GM12864 (cell line): ENCODE data around the gene FBXO34.

Source experiments
- DNase-seq: peaks from one replicate; pipeline ENCODE4 v3.0.0-alpha.2; 2011; ENCODE audit warnings: low read depth
- H3K4me3 ChIP-seq: 2 replicates; pipeline ENCODE4 v1.5.1; 2011; ENCODE audit warnings: mild to moderate bottlenecking, low read depth, low read length, control low read depth
- TF ChIP-seq, protein P1 (sequence below): IDR thresholded peaks from 2 replicates; pipeline ENCODE4 v1.5.1; 2011; ENCODE audit warnings: low read depth, mild to moderate bottlenecking, moderate library complexity, low read length, control low read depth, inconsistent platforms; ENCODE audit errors: missing control alignments

The FBXO34 gene

DNA sequence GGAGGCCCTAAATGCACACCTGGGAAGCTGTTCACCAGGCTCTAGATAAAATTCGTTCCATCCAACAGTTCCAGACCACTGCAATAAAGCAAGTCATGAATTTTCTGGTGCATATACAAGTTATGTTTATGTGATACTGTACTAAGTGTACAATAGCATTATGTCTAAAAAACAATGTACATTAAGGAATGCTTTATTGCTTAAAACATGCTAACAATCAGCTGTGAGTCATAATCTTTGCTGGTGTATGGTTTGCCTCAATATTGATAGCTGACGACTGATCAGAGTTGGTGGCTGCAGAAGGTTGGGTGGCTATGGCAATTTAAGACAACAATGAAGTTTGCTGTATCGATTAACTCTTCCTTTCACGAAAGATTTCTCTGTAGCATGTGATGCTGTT lies 88.1 kb downstream of the FBXO34 start:
- TF ChIP-seq, protein P1, sequence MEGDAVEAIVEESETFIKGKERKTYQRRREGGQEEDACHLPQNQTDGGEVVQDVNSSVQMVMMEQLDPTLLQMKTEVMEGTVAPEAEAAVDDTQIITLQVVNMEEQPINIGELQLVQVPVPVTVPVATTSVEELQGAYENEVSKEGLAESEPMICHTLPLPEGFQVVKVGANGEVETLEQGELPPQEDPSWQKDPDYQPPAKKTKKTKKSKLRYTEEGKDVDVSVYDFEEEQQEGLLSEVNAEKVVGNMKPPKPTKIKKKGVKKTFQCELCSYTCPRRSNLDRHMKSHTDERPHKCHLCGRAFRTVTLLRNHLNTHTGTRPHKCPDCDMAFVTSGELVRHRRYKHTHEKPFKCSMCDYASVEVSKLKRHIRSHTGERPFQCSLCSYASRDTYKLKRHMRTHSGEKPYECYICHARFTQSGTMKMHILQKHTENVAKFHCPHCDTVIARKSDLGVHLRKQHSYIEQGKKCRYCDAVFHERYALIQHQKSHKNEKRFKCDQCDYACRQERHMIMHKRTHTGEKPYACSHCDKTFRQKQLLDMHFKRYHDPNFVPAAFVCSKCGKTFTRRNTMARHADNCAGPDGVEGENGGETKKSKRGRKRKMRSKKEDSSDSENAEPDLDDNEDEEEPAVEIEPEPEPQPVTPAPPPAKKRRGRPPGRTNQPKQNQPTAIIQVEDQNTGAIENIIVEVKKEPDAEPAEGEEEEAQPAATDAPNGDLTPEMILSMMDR = no peak
- H3K4me3 ChIP-seq = no peak overlapping the region
- no peak for DNase-seq

DNA sequence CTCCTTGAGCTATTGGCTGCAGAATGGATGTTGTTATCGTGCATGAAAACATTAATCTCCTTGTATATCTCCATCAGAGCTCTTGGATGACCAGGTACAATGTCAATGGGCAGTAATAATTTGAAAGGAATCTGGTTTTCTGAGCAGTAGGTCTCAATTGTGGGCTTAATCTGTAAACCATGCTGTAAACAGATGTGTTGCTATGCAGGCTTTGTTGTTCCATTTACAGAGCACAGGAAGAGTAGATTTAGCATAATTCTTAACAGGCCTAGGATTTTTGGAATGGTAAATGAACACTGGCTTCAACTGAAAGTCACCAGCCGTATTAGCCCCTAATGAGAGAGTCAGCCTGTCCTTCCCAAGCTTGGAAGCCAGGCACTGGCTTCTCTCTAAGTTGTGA lies 90.0 kb downstream of the FBXO34 start:
- no peak for DNase-seq
- H3K4me3 ChIP-seq = no peak overlapping the region
- TF ChIP-seq, protein P1 = no peak

DNA sequence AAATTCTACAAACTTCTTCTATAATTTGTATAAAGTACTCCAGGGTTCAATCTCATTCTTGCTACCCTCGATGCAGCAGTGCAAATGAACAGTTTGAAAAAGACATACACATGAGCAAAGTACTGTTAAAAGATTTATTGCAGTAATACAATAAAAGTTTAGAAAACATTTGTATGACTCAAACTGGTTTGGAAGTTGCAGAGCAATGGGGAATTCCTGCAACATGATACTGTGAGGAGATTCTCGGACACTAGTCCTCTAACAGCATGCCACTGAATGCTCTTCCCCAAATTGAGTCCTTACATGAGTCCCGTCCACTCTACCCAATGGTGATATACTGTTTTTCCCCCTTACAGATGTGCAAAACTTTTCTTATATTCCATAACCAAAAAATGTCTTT lies 95.0 kb downstream of the FBXO34 start:
- no peak for DNase-seq
- no peak overlapping the region for H3K4me3 ChIP-seq
- TF ChIP-seq, protein P1 = no peak

- H3K4me3 ChIP-seq = no peak overlapping the region
- no peak for DNase-seq
- TF ChIP-seq, protein P1 = no peak
These were observed 99.7 kb downstream of the FBXO34 start for GRCh38 chr14:55370883-55371455.

DNA sequence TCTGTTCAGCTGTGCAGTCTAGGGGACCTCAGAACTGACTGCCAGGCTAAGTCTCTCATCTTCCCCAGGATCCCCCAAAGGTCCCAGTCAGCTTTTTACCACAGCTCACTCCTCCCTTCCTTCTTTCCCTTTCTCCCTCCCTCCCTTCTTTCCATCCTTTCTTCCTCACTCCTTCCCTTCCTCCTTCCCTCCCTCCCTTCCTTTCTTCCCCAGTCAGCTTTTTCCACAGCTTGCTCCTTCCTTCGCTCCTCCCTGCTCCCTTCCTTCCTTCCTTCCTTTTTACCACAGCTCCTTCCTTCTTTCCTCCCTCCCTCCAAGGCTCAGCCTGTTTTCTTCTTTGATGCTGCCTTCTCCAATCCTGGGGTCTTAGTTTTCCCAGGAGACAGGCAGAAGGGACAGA lies 101.2 kb downstream of the FBXO34 start:
- H3K4me3 ChIP-seq = no peak overlapping the region
- no peak for DNase-seq
- TF ChIP-seq, protein P1 = no peak

- DNase-seq = no peak
- TF ChIP-seq, protein P1 = no peak
- no peak overlapping the region for H3K4me3 ChIP-seq
These were observed 101.6 kb downstream of the FBXO34 start for GRCh38 chr14:55372825-55373224.
